Measurements from ENCODE around the gene SEPTIN5. TPM values are rescaled to one million over a fixed set of nuclear protein-coding genes. Genes with fewer than 3 reads are reported as not detected.

Gene SEPTIN5
- total RNA-seq, 1 donor from 2014 or later: 132 TPM

DNA sequence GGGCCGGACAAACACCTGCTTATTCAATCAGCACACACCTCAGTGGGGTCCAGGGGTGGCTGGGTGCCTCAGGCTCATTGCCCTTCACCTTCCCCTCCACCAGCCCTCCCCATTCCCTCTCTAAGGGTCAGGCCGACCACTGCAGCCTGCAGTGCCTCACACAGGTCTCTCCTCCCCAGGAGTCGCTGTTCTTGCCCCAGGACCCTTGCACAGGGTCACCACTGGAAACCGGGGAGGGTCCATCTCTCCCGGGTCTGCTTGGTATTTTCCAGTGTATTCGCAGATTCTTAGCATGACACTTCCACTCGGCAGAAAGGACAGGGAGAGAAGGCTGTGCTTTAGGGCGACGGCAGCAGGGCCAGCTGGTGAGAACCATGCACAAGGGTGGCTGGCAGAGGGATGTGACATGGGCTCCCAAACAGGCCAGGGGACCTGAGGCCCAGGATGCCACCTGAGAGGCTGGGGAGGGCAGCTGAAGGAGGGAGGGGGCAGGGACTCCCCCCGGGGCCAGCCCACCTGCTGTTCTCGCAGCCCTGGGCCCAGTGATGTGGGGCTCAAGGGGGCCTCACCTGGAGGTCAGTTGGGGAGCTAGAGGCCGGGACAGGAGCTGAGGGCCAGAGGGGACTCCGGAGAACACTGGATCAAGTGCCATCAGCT, 30.2 kb downstream of the SEPTIN5 start:
- no peak for DNase-seq (ENCODE audit: low spot score in 2 of 2)
- FAIRE-seq: no peak

GRCh38 chr22:19745155-19746101, 31.1 kb downstream of the SEPTIN5 start:
- FAIRE-seq (no peak), DNase-seq (ENCODE audit: low spot score in 2 of 2) (no peak)

GRCh38 chr22:19746726-19747125, 32.4 kb downstream of the SEPTIN5 start:
- no peak for DNase-seq (ENCODE audit: low spot score in 2 of 2)
- no peak for FAIRE-seq

DNA sequence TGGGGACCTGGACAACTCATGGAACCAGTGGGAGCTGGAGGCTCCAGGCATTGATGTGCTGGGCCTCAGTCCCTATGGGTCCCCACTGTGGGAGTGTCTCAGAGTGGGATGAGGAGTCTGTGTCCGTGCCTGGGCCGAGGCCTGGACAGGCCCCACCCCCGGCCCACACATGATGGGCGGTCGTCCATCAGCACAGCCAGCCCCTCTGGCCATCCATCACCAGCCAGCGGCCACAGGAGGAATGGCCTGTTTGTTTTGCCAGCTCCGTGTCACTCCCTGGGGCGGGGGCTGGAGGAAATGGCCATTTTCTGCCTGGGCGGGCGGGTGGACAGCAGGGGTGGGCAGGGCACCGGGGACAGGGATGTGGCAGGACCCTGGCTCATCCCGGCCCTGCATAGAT, 33.2 kb downstream of the SEPTIN5 start:
- no peak for DNase-seq (ENCODE audit: low spot score in 2 of 2)
- no peak for FAIRE-seq

DNA sequence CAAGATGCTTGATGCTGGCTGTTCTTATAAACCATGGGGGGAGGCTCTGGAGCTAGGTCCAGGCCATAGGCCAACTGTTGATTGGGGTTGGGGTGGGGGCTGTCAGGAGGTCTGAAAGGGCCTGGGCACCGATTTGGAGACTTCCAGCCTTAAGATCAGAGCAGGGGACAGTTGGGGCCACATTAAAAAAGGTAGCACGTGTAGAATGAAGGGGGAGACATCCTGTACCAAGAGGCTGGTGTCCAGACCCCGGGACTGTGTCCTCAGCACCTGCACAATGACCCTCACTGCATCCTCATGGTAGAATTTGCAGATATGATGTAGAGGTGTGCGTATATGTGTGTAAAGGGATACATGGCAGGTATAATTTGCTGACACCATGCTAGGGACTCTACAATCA, 33.8 kb downstream of the SEPTIN5 start:
- DNase-seq (ENCODE audit: low spot score in 2 of 2) (no peak), FAIRE-seq (no peak)

DNA sequence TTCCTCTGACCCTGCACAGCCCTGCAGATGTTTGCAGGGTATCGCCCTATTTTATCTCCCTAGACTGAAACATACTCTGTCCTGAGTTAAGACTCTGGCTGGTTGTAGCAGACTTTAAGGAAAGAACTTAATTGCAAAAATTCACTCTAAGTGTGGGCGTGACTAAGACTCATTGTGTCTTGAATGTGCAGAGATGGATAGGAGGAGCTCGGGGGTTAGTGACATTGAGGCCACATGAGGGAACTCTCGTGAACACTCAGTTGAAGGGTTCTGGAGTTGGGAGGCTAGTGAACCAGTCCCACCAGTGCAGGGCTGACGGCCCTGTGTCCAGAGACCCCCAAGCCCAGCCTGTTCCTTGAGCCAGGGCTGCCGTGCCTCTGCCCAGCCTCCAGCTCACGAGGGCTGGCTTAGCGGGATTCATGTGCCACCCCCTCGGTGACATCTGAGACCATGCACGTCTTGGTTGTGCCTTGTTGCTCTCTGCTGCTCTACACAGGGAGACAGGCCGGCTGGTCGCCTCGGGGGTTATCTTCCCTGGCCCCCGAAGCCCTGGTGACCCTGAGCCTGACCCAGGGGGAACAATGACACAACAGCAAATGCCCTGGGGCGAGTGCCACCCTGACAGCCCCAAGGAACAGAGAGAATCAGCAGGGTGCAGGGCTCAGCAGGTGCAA, 34.8 kb downstream of the SEPTIN5 start:
- DNase-seq (ENCODE audit: low spot score in 2 of 2): no peak
- no peak for FAIRE-seq

GRCh38 chr22:19749876-19750275, 35.6 kb downstream of the SEPTIN5 start:
- FAIRE-seq (no peak), DNase-seq (ENCODE audit: low spot score in 2 of 2) (no peak)

- no peak for FAIRE-seq
- DNase-seq (ENCODE audit: low spot score in 2 of 2): no peak
These were observed 36.5 kb downstream of the SEPTIN5 start for GRCh38 chr22:19750507-19751490.

DNA sequence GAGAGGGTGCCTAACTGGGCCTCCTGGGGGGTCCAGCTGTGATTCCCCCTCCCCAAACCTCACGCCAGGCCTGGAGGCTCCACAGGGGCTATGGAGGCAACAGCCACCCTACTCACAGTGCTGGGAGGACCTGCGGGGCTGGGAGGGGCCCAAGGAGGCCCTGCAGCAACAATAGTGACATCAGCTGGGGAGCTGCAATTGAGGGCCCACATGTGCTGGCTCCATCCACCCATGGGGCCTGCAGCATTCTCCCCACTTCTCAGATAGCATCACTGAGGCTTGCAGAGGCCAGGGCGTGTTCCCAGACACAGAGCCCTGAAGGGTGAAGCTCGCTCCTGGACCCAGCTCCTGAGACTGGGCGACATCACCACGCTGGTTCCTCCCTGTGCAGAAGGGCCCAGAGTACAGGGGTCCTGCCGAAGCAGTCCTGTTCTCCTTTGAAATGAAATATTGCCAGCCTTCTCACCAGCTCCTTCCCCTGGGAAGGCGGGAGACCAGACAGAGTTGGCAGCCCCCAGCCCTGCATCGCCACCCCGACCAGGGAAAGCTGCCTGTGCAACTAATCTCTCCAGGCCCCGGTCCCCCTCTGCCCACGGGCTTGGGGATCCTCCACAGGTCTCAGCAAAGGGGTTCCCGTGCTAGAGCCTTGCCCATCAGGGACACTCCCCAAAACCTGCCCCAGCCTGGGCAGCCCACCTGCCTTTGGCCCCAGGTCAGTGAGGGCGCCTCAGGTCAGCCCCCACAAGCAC, 37.4 kb downstream of the SEPTIN5 start:
- DNase-seq (ENCODE audit: low spot score in 2 of 2): no peak
- no peak for FAIRE-seq

GRCh38 chr22:19753090-19753842, 39.0 kb downstream of the SEPTIN5 start:
- no peak for DNase-seq (ENCODE audit: low spot score in 2 of 2)
- FAIRE-seq: no peak

GRCh38 chr22:19753996-19754700, 39.8 kb downstream of the SEPTIN5 start:
- no peak for DNase-seq (ENCODE audit: low spot score in 2 of 2)
- FAIRE-seq: no peak

GRCh38 chr22:19754701-19755144, 40.4 kb downstream of the SEPTIN5 start:
- no peak for DNase-seq (ENCODE audit: low spot score in 2 of 2)
- FAIRE-seq: no peak

DNA sequence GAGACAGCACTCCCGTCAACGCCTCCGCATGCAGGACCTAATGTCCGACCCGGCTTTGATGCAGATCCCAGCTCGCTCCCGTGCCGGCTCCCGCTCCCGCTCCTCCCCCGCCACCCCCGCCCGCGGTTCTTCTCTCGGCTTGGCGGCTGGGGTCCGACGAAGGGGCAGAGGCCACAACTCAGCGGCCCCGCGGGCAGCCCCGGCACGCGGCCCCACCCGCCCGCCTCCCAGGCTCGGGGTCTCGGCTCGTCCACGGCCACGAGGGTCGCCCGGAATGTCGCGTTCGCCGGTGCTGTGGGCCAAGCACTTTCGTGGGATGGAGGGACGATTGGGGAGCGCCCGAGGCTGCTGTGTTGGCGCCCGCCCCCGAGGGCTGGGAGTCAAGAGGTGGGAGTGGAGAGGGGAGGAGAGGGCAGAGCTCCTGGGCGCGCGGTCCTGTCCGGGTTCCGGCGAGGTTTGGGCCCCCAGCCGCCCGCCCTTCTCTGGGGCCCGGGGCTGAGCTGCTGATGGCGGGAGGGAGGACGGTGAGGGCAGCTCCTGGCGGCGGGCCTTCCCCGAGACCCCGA, 40.9 kb downstream of the SEPTIN5 start:
- FAIRE-seq (no peak), DNase-seq (ENCODE audit: low spot score in 2 of 2) (no peak)

DNA sequence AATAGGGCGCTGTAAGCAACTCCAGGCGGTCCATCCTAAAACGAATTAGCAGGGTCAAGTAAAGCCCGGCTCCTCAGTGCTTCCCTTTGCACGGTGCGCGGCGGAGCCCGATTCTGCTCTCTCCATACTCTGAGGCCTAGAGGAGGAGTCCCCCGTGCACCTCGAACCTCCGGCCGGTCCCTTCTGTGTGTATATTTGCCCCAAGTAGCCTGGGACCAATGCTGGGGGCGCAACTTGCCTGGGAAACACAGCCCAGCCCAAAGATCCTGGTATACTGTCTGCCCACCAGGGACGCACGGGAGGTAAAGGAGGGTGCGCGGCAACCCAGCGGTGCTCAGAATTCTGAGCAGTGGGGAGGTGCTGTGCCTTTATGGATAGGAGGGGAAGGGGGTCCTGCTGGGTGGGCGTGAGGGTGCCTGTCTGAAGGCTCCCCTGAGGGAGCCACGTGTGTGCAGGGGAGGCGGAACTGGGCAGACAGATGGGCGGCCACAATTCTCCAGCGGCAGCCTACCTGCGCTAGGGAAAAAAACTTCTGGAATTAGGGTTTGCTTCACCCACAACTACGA, 41.5 kb downstream of the SEPTIN5 start:
- DNase-seq (ENCODE audit: low spot score in 2 of 2) (no peak), FAIRE-seq (no peak)

DNA sequence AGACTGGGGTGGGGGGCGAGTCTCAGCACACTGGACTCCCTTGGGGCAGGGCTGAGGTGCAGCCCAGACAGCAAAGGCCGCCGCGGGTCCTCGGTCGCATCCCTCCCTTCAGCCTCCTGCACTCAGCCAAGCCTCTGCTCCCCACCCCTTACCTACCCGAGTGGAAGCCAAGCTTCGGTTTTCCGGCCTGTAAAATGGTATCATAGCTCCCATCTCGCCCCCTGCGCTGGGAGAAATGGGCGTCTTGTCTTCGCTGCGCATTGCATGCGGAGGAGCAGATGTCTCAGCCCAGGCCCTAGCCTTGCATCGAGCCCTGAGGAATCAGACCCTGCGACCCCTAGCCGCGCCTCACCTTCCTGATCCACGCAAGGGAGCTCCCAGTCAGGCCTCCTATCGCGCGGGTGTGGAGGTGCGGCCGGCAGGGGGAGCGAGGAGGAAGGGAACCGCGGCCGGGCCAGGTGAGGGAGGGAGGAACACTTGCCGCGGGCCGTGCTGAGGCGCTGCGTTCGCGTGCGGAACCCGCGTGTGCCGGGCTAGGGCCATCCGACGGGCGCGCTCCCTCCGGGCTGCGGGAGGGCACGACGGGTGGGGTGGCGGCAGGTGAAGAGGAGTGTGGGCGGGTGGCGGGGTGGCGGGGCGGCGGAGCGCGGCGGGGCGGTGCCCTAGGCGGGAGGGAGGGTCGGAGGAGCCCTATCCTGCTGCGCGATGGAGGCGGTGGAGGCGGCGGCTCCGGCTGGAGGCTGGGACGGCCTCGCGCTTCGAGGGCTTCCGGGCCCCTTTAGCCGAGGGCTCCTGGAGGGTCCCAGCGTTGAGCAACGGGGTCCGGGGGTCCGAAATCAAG, 42.2 kb downstream of the SEPTIN5 start:
- FAIRE-seq (no peak), DNase-seq (ENCODE audit: low spot score in 2 of 2) (no peak)

All from frontal cortex (tissue), 4 donors.